DOHH2 (cell line): ENCODE data around the gene ZMIZ2.
"Not testable (repeated sequence)": the region's sequence is repeated elsewhere in the genome, so short reads cannot be mapped to it uniquely, and the experiment has no call there.

Experiments used
- H3F3A ChIP-seq: fragments of 200-600 bp; sonication (generic), shearing (Covaris generic); 2 replicates; pipeline ENCODE4 v1.6.0; 2016; ENCODE audit warnings: antibody characterized with exemption, mild to moderate bottlenecking; ENCODE audit not compliant: control insufficient read depth, insufficient read depth
- H3K27ac ChIP-seq: fragments of 200-600 bp; sonication (generic); 2 replicates; pipeline ENCODE4 v1.5.1; 2014; ENCODE audit warnings: low read depth, mild to moderate bottlenecking, low read length, moderate library complexity
- H3K27me3 ChIP-seq: fragments of 200-600 bp; sonication (generic); 2 replicates; pipeline ENCODE4 v1.6.1; 2014; ENCODE audit warnings: mild to moderate bottlenecking, low read length, mixed read lengths; ENCODE audit not compliant: control insufficient read depth
- H3K36me3 ChIP-seq: fragments of 200-600 bp; sonication (generic); 2 replicates; pipeline ENCODE4 v1.6.1; 2014; ENCODE audit warnings: mild to moderate bottlenecking, low read length, moderate library complexity, mixed read lengths; ENCODE audit not compliant: control insufficient read depth
- H3K4me1 ChIP-seq: fragments of 200-600 bp; sonication (generic); 2 replicates; pipeline ENCODE4 v1.6.1; 2014; ENCODE audit warnings: mild to moderate bottlenecking, low read length, mixed read lengths; ENCODE audit not compliant: control insufficient read depth
- H3K4me2 ChIP-seq: fragments of 200-600 bp; sonication (generic); 2 replicates; pipeline ENCODE4 v1.6.0; 2014; ENCODE audit warnings: mild to moderate bottlenecking, low read length, moderate library complexity
- H3K4me3 ChIP-seq: fragments of 200-600 bp; sonication (generic); 2 replicates; pipeline ENCODE4 v1.5.1; 2014; ENCODE audit warnings: mild to moderate bottlenecking, low read length, mixed read lengths
- H3K79me2 ChIP-seq: fragments of 200-600 bp; sonication (generic); 2 replicates; pipeline ENCODE4 v1.6.1; 2014; ENCODE audit warnings: mild to moderate bottlenecking, low read length, mixed read lengths; ENCODE audit not compliant: control insufficient read depth
- H3K9me2 ChIP-seq: fragments of 200-600 bp; sonication (generic); replicated peaks from 2 replicates; pipeline ENCODE4 v1.6.1; 2014; ENCODE audit warnings: mild to moderate bottlenecking, low read length, mixed read lengths; ENCODE audit not compliant: control insufficient read depth
- H3K9me3 ChIP-seq: fragments of 200-600 bp; sonication (generic); 2 replicates; pipeline ENCODE4 v1.6.1; 2014; ENCODE audit warnings: antibody characterized with exemption, low read length, mixed read lengths; ENCODE audit not compliant: control insufficient read depth, insufficient read depth
- H4K20me1 ChIP-seq: fragments of 200-600 bp; sonication (generic); 2 replicates; pipeline ENCODE4 v1.6.0; 2014; ENCODE audit warnings: low read depth, mild to moderate bottlenecking, antibody characterized with exemption, low read length, moderate library complexity; ENCODE audit not compliant: control insufficient read depth, insufficient read depth
- CTCF ChIP-seq: fragments of 200-600 bp; sonication (generic); IDR thresholded peaks from one replicate; pipeline ENCODE4 v1.5.1; 2014; ENCODE audit warnings: antibody characterized with exemption, mild to moderate bottlenecking, low read depth, low read length; ENCODE audit not compliant: poor library complexity, severe bottlenecking
- EZH2phosphoT487 ChIP-seq: fragments of 200-600 bp; sonication (generic); IDR thresholded peaks from 2 replicates; pipeline ENCODE4 v1.6.1; 2017; ENCODE audit warnings: borderline replicate concordance, mild to moderate bottlenecking, antibody characterized with exemption, low read length, moderate library complexity, mixed read lengths

The ZMIZ2 gene

GRCh38 chr7:44799939-44800338 is 51.3 kb downstream of the ZMIZ2 start:
- no peaks in the 10 kb centered on the region for H3K9me2 ChIP-seq
- TF ChIP-seq CTCF (no peak), EZH2phosphoT487 (no peak)
- H3K4me3 ChIP-seq, result no peak overlapping the region
- H3F3A ChIP-seq, result peaks cover 74% of the 10 kb centered on the region
- no peak overlapping the region for H3K4me2 ChIP-seq
- no peaks in the 10 kb centered on the region for H3K9me3 ChIP-seq
- H3K36me3 ChIP-seq, result peaks cover 84% of the 10 kb centered on the region
- H3K4me1 ChIP-seq, result peaks cover 22% of the 10 kb centered on the region
- peaks cover 55% of the 10 kb centered on the region for H3K79me2 ChIP-seq
- H4K20me1 ChIP-seq, result peaks cover 44% of the 10 kb centered on the region
- no peaks in the 10 kb centered on the region for H3K27me3 ChIP-seq
- no peak overlapping the region for H3K27ac ChIP-seq

GRCh38 chr7:44801890-44802289 is 53.2 kb downstream of the ZMIZ2 start:
- Histone ChIP-seq H3K27me3 (no peaks in the 10 kb centered on the region), H3K27ac (no peak overlapping the region)

GRCh38 chr7:44802418-44803025 is 53.9 kb downstream of the ZMIZ2 start:
- H4K20me1 ChIP-seq, result peaks cover 44% of the 10 kb centered on the region
- H3F3A ChIP-seq, result peaks cover 86% of the 10 kb centered on the region
- H3K27ac ChIP-seq, result no peak overlapping the region
- peaks cover 30% of the 10 kb centered on the region for H3K79me2 ChIP-seq
- no peaks in the 10 kb centered on the region for H3K9me2 ChIP-seq
- H3K4me1 ChIP-seq, result peaks cover 15% of the 10 kb centered on the region
- no peak overlapping the region for H3K4me3 ChIP-seq
- peaks cover 75% of the 10 kb centered on the region for H3K36me3 ChIP-seq
- TF ChIP-seq CTCF, result no peak
- TF ChIP-seq EZH2phosphoT487, result no peak
- H3K9me3 ChIP-seq, result no peaks in the 10 kb centered on the region
- no peaks in the 10 kb centered on the region for H3K27me3 ChIP-seq
- no peak overlapping the region for H3K4me2 ChIP-seq

More at GRCh38 chr7:44801890-44802289, 53.2 kb downstream of the ZMIZ2 start:
- H4K20me1 ChIP-seq, result peaks cover 46% of the 10 kb centered on the region
- peaks cover 16% of the 10 kb centered on the region for H3K4me1 ChIP-seq
- H3K4me3 ChIP-seq, result no peak overlapping the region
- H3F3A ChIP-seq, result peaks cover 87% of the 10 kb centered on the region
- TF ChIP-seq CTCF (no peak), EZH2phosphoT487 (no peak)
- peaks cover 81% of the 10 kb centered on the region for H3K36me3 ChIP-seq
- H3K9me3 ChIP-seq, result no peaks in the 10 kb centered on the region
- H3K9me2 ChIP-seq, result no peaks in the 10 kb centered on the region
- no peak overlapping the region for H3K4me2 ChIP-seq
- peaks cover 37% of the 10 kb centered on the region for H3K79me2 ChIP-seq

GRCh38 chr7:44803828-44804519 is 55.3 kb downstream of the ZMIZ2 start:
- H3K9me2 ChIP-seq, H3K4me1 ChIP-seq, H3K4me2 ChIP-seq, H3K27ac ChIP-seq, H3K9me3 ChIP-seq, H3K27me3 ChIP-seq, H3K4me3 ChIP-seq: not testable (repeated sequence)
- Histone ChIP-seq H4K20me1 (peaks cover 30% of the 10 kb centered on the region), H3F3A (peaks cover 82% of the 10 kb centered on the region), H3K79me2 (peaks cover 16% of the 10 kb centered on the region), H3K36me3 (peaks cover 60% of the 10 kb centered on the region)
